Ovary (tissue), 3 donors: ENCODE data around the gene PRRC2C.

ENCODE experiments used
- CTCF ChIP-seq, 3 donors: fragments of 450-650 bp in 2 of 3; fragments of 200-600 bp in 1 of 3; IDR thresholded peaks; one replicate each; pipeline versions ENCODE4 v1.5.1 to v1.8.0; 2016 to 2022; ENCODE audit warnings: antibody characterized with exemption in 3 of 3, mild to moderate bottlenecking in 1 of 3
- EP300 ChIP-seq: sonication (generic); formaldehyde crosslinking; IDR thresholded peaks from one replicate; pipeline ENCODE4 v1.6.1; 2017; ENCODE audit warnings: antibody characterized with exemption
- POLR2A ChIP-seq: fragments of 450-650 bp; IDR thresholded peaks from one replicate; pipeline ENCODE4 v1.6.1; 2017; ENCODE audit warnings: antibody characterized with exemption, mild to moderate bottlenecking, moderate library complexity
- donor health status: DM: no; HTN: no; CAD: no.

- TF ChIP-seq POLR2A (no peak), CTCF (IDR thresholded peaks at IDR 0.05) (no peak), EP300 (no peak)
Measured at GRCh38 chr1:171635661-171636060, 150.3 kb downstream of the PRRC2C start.
